Measurements from ENCODE around the gene TFAM. TPM values are rescaled to one million over a fixed set of nuclear protein-coding genes. Genes with fewer than 3 reads are reported as not detected.

TFAM gene
- total RNA-seq, 1 donor from 2014 or later = 22.6 TPM

- no peak for DNase-seq (ENCODE audit: extremely low read depth, low read depth, low spot score)
Measured at GRCh38 chr10:58431903-58432302, 46.7 kb downstream of the TFAM start.

GRCh38 chr10:58433066-58433465 is 47.9 kb downstream of the TFAM start:
- no peak for DNase-seq (ENCODE audit: extremely low read depth, low read depth, low spot score)

GRCh38 chr10:58433571-58433970 is 48.4 kb downstream of the TFAM start:
- no peak for DNase-seq (ENCODE audit: extremely low read depth, low read depth, low spot score)

- peak; percentile 22 for DNase-seq (ENCODE audit: extremely low read depth, low read depth, low spot score)
Measured at GRCh38 chr10:58435297-58435985, 50.2 kb downstream of the TFAM start.

- no peak for DNase-seq (ENCODE audit: extremely low read depth, low read depth, low spot score)
Measured at GRCh38 chr10:58436071-58436470, 50.9 kb downstream of the TFAM start.

- DNase-seq (ENCODE audit: extremely low read depth, low read depth, low spot score) = no peak
Measured at GRCh38 chr10:58438340-58438871, 53.2 kb downstream of the TFAM start.

GRCh38 chr10:58438986-58439385 is 53.8 kb downstream of the TFAM start:
- no peak for DNase-seq (ENCODE audit: extremely low read depth, low read depth, low spot score)

GRCh38 chr10:58439632-58440364 is 54.6 kb downstream of the TFAM start:
- DNase-seq (ENCODE audit: extremely low read depth, low read depth, low spot score) = no peak

- no peak for DNase-seq (ENCODE audit: extremely low read depth, low read depth, low spot score)
Measured at GRCh38 chr10:58440484-58440883, 55.3 kb downstream of the TFAM start.

GRCh38 chr10:58444321-58444720 is 59.1 kb downstream of the TFAM start:
- DNase-seq (ENCODE audit: extremely low read depth, low read depth, low spot score) = no peak

GRCh38 chr10:58444876-58445275 is 59.7 kb downstream of the TFAM start:
- DNase-seq (ENCODE audit: extremely low read depth, low read depth, low spot score) = no peak

- no peak for DNase-seq (ENCODE audit: extremely low read depth, low read depth, low spot score)
Measured at GRCh38 chr10:58448121-58448935, 63.1 kb downstream of the TFAM start.

Other genes starting within 250 kb of the TFAM start
- 7.5 and 9.1 TPM in 2 replicates for gene IPMK, start 117.5 kb upstream of the TFAM start, total RNA-seq
- 24.8 and 44.8 TPM in 2 replicates for gene CISD1, start 116.2 kb upstream of the TFAM start, total RNA-seq
- gene UBE2D1, start 50.4 kb upstream of the TFAM start, total RNA-seq = 16.7 and 19.9 TPM in 2 replicates
- 8.8 and 22.9 TPM in 2 replicates for gene BICC1, start 127.5 kb downstream of the TFAM start, total RNA-seq

Data from glomerular endothelial cell (primary cell).